ENCODE measurements around the gene PLCB4. TPM values are rescaled to one million over a fixed set of nuclear protein-coding genes. Genes with fewer than 3 reads are reported as not detected.

PLCB4 gene
- total RNA-seq, 4 donors from 2014 or later = 2.7 to 11.4 (median 6.5) TPM

DNA sequence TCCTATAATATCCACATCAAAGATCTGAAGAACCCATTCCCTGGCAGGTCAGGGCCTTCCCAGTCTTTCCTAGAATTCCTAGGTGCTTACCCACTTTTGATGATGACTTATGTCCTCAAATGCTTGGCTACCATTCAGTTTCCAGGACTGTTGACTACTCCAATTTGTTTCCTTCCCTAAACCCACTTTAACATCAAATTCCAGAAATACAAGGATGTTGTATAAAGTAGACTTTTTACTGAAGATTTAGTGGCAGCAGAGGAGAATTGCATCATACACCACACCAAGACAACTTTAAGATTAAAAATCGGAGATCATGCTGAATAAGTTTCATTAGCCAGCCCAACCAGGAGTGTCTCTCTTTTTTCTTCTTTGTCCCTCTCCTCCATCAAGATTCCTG lies 242.2 kb downstream of the PLCB4 start:
- 82 to 89% methylated on average over 1 of the region's 1 CpG for WGBS, 2 donors
- no peak for TF ChIP-seq POLR2A (IDR thresholded peaks at IDR 0.05)
- TF ChIP-seq, protein P1, sequence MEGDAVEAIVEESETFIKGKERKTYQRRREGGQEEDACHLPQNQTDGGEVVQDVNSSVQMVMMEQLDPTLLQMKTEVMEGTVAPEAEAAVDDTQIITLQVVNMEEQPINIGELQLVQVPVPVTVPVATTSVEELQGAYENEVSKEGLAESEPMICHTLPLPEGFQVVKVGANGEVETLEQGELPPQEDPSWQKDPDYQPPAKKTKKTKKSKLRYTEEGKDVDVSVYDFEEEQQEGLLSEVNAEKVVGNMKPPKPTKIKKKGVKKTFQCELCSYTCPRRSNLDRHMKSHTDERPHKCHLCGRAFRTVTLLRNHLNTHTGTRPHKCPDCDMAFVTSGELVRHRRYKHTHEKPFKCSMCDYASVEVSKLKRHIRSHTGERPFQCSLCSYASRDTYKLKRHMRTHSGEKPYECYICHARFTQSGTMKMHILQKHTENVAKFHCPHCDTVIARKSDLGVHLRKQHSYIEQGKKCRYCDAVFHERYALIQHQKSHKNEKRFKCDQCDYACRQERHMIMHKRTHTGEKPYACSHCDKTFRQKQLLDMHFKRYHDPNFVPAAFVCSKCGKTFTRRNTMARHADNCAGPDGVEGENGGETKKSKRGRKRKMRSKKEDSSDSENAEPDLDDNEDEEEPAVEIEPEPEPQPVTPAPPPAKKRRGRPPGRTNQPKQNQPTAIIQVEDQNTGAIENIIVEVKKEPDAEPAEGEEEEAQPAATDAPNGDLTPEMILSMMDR (IDR thresholded peaks at IDR 0.05) = no peak
- H3K4me3 ChIP-seq (ENCODE audit: low read depth, poor library complexity, severe bottlenecking) = no peak overlapping the region
- intact Hi-C loops (cut with DNase I; ENCODE audit: low total_unique reads) = loop anchor here (10.0 kb wide), 1 partner anchor 46 kb away; no protein-coding TSS in a partner anchor
- no peak for DNase-seq (ENCODE audit: low spot score in 2 of 2)

DNA sequence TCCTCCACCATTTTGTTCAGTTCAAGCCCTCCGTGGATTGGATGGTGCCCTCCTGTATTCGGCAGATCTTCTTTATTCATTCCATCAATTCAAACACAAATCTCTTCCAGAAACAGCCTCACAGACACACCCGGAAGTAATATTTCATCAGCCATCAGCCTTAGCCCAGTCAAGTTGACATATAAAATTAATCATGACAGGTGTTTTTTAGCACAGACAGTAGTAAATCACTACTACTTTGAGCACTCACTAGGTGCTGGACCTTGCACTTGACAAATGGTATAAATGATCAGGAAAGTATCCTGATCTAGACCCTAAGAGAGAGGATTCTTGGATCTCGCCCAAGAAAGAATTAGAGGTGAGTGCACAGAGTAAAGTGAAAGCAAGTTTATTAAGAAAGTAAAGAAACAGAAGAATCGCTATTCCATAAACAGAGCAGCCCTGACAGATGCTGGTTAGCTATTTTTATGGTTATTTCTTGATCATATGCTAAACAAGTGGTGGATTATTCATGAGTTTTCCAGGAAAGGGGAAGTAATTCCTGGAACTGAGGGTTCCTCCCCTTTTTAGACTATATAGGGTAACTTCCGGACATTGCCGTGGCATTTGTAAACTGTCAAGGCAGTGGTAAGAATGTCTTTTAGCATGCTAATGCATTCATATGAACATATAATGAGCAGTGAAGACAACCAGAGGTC lies 250.9 kb downstream of the PLCB4 start:
- 45 to 49% methylated on average over 7 of the region's 7 CpGs for WGBS, 2 donors
- TF ChIP-seq, protein P1 (IDR thresholded peaks at IDR 0.05) = no peak
- TF ChIP-seq POLR2A (IDR thresholded peaks at IDR 0.05) = no peak
- intact Hi-C loops (cut with DNase I; ENCODE audit: low total_unique reads) = loop anchor here (10.0 kb wide), 1 partner anchor 55 kb away; no protein-coding TSS in a partner anchor
- no peak overlapping the region for H3K4me3 ChIP-seq (ENCODE audit: low read depth, poor library complexity, severe bottlenecking)
- no peak for DNase-seq (ENCODE audit: low spot score in 2 of 2)

DNA sequence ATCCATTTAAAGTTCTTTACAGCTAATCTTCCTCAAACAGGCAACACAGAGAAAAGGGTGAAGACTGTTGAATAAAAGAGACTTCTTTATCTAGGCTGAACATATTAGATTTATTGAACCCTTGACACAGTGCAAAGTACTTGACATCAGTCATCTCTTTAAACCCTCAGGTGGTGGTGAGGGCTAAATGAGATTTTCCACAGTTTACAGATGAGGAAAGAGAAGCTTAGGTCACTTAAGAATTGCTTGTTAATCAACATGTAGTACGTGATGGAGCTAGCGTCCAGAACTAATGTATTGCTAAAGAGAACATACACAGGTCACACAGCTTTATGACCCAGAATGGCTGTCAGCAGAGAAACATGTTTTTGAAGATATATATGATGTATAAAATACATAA lies 252.1 kb downstream of the PLCB4 start:
- no peak overlapping the region for H3K4me3 ChIP-seq (ENCODE audit: low read depth, poor library complexity, severe bottlenecking)
- DNase-seq (ENCODE audit: low spot score in 2 of 2) = no peak
- TF ChIP-seq POLR2A (IDR thresholded peaks at IDR 0.05) = no peak
- TF ChIP-seq, protein P1 (IDR thresholded peaks at IDR 0.05) = no peak
- WGBS, 2 donors = 94 to 100% methylated on average over 2 of the region's 2 CpGs
- intact Hi-C loops (cut with DNase I; ENCODE audit: low total_unique reads) = no loop called here

DNA sequence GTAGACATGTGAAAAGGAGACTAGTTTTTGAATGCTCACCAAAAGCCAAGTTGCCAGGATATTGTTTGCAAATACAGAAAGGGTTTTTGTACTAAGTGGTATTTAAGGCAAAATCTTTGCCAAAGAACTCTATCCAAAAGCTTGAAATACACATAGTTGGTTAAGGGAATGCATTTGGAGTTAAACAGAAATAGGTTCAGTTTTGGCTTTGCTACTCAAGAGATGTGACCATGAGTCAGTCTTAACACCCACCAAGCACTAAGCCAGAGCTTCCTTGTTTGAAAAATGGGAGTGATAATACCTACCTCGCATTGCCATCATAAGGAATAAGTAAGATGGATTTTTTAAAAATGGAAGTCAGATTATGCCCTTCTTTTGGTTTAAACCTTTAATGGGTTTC lies 253.8 kb downstream of the PLCB4 start:
- WGBS, 2 donors = 88 to 94% methylated on average over 1 of the region's 1 CpG
- TF ChIP-seq, protein P1 (IDR thresholded peaks at IDR 0.05) = no peak
- TF ChIP-seq POLR2A (IDR thresholded peaks at IDR 0.05) = no peak
- DNase-seq (ENCODE audit: low spot score in 2 of 2) = no peak
- H3K4me3 ChIP-seq (ENCODE audit: low read depth, poor library complexity, severe bottlenecking) = no peak overlapping the region
- intact Hi-C loops (cut with DNase I; ENCODE audit: low total_unique reads) = no loop called here

DNA sequence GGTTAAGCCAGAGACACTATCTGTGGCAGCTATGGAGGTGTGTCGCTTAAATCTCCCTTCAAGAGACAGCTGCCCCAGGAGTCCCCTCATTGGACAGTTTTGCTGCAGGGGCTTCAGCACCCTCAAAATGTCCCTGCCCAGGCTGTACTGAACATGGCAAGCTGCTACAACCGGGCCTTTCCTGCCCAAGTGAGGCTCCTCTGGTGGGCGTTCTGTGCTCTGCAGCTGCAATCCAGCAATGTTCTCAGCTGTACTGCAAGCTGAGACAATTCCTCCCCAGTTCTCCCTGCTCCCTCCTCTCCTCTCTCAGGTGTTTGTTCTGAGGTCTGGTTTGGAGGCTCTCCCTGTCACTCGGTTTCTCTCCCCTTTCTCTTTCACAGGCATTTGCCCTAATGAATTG lies 254.7 kb downstream of the PLCB4 start:
- no peak overlapping the region for H3K4me3 ChIP-seq (ENCODE audit: low read depth, poor library complexity, severe bottlenecking)
- intact Hi-C loops (cut with DNase I; ENCODE audit: low total_unique reads) = no loop called here
- TF ChIP-seq, protein P1 (IDR thresholded peaks at IDR 0.05) = no peak
- TF ChIP-seq POLR2A (IDR thresholded peaks at IDR 0.05) = no peak
- DNase-seq (ENCODE audit: low spot score in 2 of 2) = no peak
- WGBS, 2 donors = 72 to 78% methylated on average over 4 of the region's 4 CpGs

Data from lower leg skin (tissue), 4 donors.